Neural cell (in vitro differentiated cells): Measurements from ENCODE around the gene IFRD1. TPM values are rescaled to one million over a fixed set of nuclear protein-coding genes. Genes with fewer than 3 reads are reported as not detected.

Source experiments
- H2AFZ ChIP-seq: fragments of 200-600, 300-800 bp; sonication (generic), shearing (Covaris generic); 2 replicates; pipeline ENCODE4 v1.6.0; 2014; ENCODE audit warnings: low read depth, mild to moderate bottlenecking, antibody characterized with exemption, low read length, moderate library complexity
- H3F3A ChIP-seq: fragments of 200-600 bp; shearing (Covaris generic); 2 replicates; pipeline ENCODE4 v1.6.1; 2016; ENCODE audit warnings: mild to moderate bottlenecking, moderate library complexity, mixed read lengths, antibody characterized with exemption, low read length; ENCODE audit not compliant: insufficient read depth, poor library complexity, severe bottlenecking
- H3K27ac ChIP-seq: fragments of 200-600, 300-800 bp; sonication (generic), shearing (Covaris generic); 2 replicates; pipeline ENCODE4 v1.5.1; 2014; ENCODE audit warnings: mild to moderate bottlenecking, low read length, moderate library complexity
- H3K27me3 ChIP-seq: fragments of 300-800, 200-600 bp; sonication (generic), shearing (Covaris generic); 2 replicates; pipeline ENCODE4 v1.6.0; 2014; ENCODE audit warnings: mild to moderate bottlenecking, low read depth, low read length, moderate library complexity; ENCODE audit not compliant: insufficient read depth
- H3K36me3 ChIP-seq: fragments of 300-800, 200-600 bp; sonication (generic), shearing (Covaris generic); 2 replicates; pipeline ENCODE4 v1.5.1; 2014; ENCODE audit warnings: mild to moderate bottlenecking, antibody characterized with exemption, low read length, moderate library complexity; ENCODE audit not compliant: insufficient read depth
- H3K4me2 ChIP-seq: fragments of 300-800, 200-600 bp; sonication (generic), shearing (Covaris generic); 2 replicates; pipeline ENCODE4 v1.6.0; 2014; ENCODE audit warnings: mild to moderate bottlenecking, low read length
- H3K4me3 ChIP-seq: fragments of 300-800, 200-600 bp; sonication (generic), shearing (Covaris generic); 2 replicates; pipeline ENCODE4 v1.5.1; 2014; ENCODE audit warnings: mild to moderate bottlenecking, low read length, moderate library complexity
- H3K79me2 ChIP-seq: fragments of 200-600 bp; shearing (Covaris generic); replicated peaks from 2 replicates; pipeline ENCODE4 v1.6.0; 2014; ENCODE audit warnings: mild to moderate bottlenecking, low read length, moderate library complexity; ENCODE audit not compliant: insufficient read depth
- H3K9ac ChIP-seq: fragments of 300-800, 200-600 bp; sonication (generic), shearing (Covaris generic); 2 replicates; pipeline ENCODE4 v1.6.1; 2016; ENCODE audit warnings: mild to moderate bottlenecking, low read length, mixed read lengths
- H3K9me2 ChIP-seq: fragments of 200-600 bp; shearing (Covaris generic); 2 replicates; pipeline ENCODE4 v1.6.1; 2016; ENCODE audit warnings: mild to moderate bottlenecking, low read length, mixed read lengths; ENCODE audit not compliant: insufficient read depth
- H3K9me3 ChIP-seq: fragments of 200-600, 300-800 bp; sonication (generic), shearing (Covaris generic); 2 replicates; pipeline ENCODE4 v1.6.1; 2016; ENCODE audit warnings: mild to moderate bottlenecking, mixed run types, low read length, moderate library complexity, mixed read lengths
- H4K20me1 ChIP-seq: fragments of 200-600 bp; shearing (Covaris generic); 2 replicates; pipeline ENCODE4 v1.6.1; 2016; ENCODE audit warnings: mild to moderate bottlenecking, mixed run types; ENCODE audit not compliant: insufficient read depth
- EP300 ChIP-seq: fragments of 450-650 bp; conservative IDR thresholded peaks from 2 replicates; pipeline ENCODE4 v1.6.1; 2014; ENCODE audit warnings: antibody characterized with exemption, mild to moderate bottlenecking, moderate library complexity; ENCODE audit not compliant: poor library complexity, severe bottlenecking
- EZH2 ChIP-seq: fragments of 200-600, 300-800 bp; shearing (Covaris generic), sonication (generic); IDR thresholded peaks from 2 replicates; pipeline ENCODE4 v1.6.1; 2014; ENCODE audit warnings: antibody characterized with exemption, low read length, borderline replicate concordance, mild to moderate bottlenecking; ENCODE audit not compliant: insufficient read depth, poor library complexity, severe bottlenecking
- MXI1 ChIP-seq: fragments of 450-650 bp; conservative IDR thresholded peaks from 2 replicates; pipeline ENCODE4 v1.6.1; 2014; ENCODE audit warnings: antibody characterized with exemption, mild to moderate bottlenecking; ENCODE audit not compliant: poor library complexity, severe bottlenecking
- POLR2AphosphoS5 ChIP-seq: IDR thresholded peaks from 2 replicates; pipeline ENCODE4 v1.6.1; 2012
- RAD21 ChIP-seq: fragments of 450-650 bp; conservative IDR thresholded peaks from 2 replicates; pipeline ENCODE4 v1.6.1; 2014; ENCODE audit warnings: antibody characterized with exemption, mild to moderate bottlenecking, moderate library complexity
- SMC3 ChIP-seq: fragments of 450-650 bp; conservative IDR thresholded peaks from 2 replicates; pipeline ENCODE4 v1.6.1; 2014; ENCODE audit warnings: antibody characterized with exemption, mild to moderate bottlenecking, moderate library complexity; ENCODE audit not compliant: poor library complexity
- TAF1 ChIP-seq: IDR thresholded peaks from 2 replicates; pipeline ENCODE4 v1.6.1; 2012; ENCODE audit warnings: low read depth
- polyA plus RNA-seq: library from polyadenylated mRNA; depleted of rRNA; stranded (reverse); fragments of >200 nt; gene quantifications from 2 replicates; pipeline ENCODE4 v1.2.3, GENCODE V29; 2014
- TF ChIP-seq, protein P1 (sequence below): fragments of 450-650 bp; IDR thresholded peaks from 2 replicates; pipeline ENCODE4 v1.5.1; 2014; ENCODE audit warnings: antibody characterized with exemption, mild to moderate bottlenecking, moderate library complexity; ENCODE audit not compliant: poor library complexity, severe bottlenecking
- TF ChIP-seq, protein P2 (sequence below): IDR thresholded peaks from 2 replicates; pipeline ENCODE4 v1.6.1; 2012; ENCODE audit warnings: borderline replicate concordance

The IFRD1 gene
- polyA plus RNA-seq, 1 donor from 2014 or later, result 270 TPM

DNA sequence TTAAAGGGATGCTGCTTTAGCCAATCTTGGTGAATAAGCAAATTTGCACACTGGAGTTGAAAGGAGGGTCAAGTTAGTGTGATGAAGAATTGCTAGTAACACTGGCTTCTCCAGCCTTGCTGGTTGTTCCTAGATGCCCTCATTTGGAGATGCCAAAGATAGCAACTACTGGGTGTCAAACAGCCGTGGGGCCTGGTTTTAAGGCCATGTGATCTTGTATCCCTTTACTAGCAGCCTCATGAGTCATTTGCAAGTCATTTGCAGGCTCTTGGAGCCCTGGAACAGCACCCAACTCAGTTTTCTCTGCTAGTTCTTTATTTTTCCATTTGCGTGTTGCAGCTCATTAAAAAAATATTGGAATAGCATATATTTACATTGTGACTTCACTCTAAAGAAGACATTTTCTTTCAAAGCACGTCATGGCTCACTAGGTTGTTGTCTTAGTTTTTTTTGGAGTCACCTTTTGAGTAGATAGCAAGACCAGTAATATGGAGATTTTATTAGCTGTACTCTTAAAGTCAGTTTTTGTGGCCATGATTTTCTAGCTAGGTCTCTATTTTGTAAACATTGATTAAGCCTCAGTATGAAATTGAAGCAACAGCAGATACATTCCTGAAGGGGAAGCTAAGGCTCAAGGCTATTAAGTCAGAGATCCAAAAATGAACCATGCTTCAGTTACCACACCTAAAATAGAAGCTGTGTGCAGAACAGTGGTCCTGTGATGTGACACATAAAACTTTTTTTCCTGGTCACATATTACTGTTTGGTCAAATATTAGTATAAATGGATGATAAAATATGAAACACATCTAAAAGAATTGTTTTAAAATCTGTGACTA lies 31.8 kb downstream of the IFRD1 start:
- no peak overlapping the region for H3K4me3 ChIP-seq
- no peaks in the 10 kb centered on the region for H3K9me2 ChIP-seq
- no peak overlapping the region for H2AFZ ChIP-seq
- no peaks in the 10 kb centered on the region for H3F3A ChIP-seq
- TF ChIP-seq SMC3 (no peak), EP300 (no peak), POLR2AphosphoS5 (no peak), TAF1 (no peak), MXI1 (no peak), EZH2 (no peak), RAD21 (no peak)
- TF ChIP-seq, protein P1, sequence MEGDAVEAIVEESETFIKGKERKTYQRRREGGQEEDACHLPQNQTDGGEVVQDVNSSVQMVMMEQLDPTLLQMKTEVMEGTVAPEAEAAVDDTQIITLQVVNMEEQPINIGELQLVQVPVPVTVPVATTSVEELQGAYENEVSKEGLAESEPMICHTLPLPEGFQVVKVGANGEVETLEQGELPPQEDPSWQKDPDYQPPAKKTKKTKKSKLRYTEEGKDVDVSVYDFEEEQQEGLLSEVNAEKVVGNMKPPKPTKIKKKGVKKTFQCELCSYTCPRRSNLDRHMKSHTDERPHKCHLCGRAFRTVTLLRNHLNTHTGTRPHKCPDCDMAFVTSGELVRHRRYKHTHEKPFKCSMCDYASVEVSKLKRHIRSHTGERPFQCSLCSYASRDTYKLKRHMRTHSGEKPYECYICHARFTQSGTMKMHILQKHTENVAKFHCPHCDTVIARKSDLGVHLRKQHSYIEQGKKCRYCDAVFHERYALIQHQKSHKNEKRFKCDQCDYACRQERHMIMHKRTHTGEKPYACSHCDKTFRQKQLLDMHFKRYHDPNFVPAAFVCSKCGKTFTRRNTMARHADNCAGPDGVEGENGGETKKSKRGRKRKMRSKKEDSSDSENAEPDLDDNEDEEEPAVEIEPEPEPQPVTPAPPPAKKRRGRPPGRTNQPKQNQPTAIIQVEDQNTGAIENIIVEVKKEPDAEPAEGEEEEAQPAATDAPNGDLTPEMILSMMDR, result no peak
- TF ChIP-seq, protein P2, sequence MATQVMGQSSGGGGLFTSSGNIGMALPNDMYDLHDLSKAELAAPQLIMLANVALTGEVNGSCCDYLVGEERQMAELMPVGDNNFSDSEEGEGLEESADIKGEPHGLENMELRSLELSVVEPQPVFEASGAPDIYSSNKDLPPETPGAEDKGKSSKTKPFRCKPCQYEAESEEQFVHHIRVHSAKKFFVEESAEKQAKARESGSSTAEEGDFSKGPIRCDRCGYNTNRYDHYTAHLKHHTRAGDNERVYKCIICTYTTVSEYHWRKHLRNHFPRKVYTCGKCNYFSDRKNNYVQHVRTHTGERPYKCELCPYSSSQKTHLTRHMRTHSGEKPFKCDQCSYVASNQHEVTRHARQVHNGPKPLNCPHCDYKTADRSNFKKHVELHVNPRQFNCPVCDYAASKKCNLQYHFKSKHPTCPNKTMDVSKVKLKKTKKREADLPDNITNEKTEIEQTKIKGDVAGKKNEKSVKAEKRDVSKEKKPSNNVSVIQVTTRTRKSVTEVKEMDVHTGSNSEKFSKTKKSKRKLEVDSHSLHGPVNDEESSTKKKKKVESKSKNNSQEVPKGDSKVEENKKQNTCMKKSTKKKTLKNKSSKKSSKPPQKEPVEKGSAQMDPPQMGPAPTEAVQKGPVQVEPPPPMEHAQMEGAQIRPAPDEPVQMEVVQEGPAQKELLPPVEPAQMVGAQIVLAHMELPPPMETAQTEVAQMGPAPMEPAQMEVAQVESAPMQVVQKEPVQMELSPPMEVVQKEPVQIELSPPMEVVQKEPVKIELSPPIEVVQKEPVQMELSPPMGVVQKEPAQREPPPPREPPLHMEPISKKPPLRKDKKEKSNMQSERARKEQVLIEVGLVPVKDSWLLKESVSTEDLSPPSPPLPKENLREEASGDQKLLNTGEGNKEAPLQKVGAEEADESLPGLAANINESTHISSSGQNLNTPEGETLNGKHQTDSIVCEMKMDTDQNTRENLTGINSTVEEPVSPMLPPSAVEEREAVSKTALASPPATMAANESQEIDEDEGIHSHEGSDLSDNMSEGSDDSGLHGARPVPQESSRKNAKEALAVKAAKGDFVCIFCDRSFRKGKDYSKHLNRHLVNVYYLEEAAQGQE, result no peak
- H3K4me2 ChIP-seq, result no peak overlapping the region
- no peaks in the 10 kb centered on the region for H4K20me1 ChIP-seq
- H3K79me2 ChIP-seq, result no peaks in the 10 kb centered on the region
- H3K36me3 ChIP-seq, result no peaks in the 10 kb centered on the region
- no peak overlapping the region for H3K27ac ChIP-seq
- H3K27me3 ChIP-seq, result no peaks in the 10 kb centered on the region
- H3K9me3 ChIP-seq, result no peaks in the 10 kb centered on the region
- H3K9ac ChIP-seq, result no peak overlapping the region

DNA sequence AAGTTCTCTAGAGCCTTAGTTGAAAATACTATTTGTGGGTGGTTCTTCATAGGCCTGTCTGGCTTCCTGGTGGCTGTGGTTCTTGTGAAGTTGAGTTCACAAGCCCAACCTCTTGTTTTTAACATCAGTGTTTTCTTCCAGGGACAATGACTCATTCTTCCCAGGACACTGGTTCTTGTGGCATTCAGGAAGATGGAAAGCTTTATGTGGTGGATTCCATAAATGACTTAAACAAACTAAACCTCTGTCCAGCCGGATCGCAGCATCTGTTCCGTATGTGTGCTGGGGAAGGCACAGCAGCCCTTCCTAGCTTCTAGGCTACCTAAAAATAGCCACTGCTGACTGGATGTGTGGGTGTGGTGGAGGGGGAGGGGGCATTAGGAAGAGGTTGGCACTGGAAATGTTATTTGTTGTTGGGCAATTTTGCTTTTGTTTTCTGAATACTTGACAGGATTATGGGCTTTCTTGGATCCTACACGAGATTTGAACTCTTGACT lies 34.5 kb downstream of the IFRD1 start:
- H3K4me3 ChIP-seq, result no peak overlapping the region
- H4K20me1 ChIP-seq, result no peaks in the 10 kb centered on the region
- H3K27me3 ChIP-seq, result no peaks in the 10 kb centered on the region
- no peak overlapping the region for H3K27ac ChIP-seq
- H3K9ac ChIP-seq, result no peak overlapping the region
- TF ChIP-seq EZH2, result no peak
- TF ChIP-seq RAD21, result no peak
- TF ChIP-seq, protein P1, result no peak
- no peak for TF ChIP-seq SMC3
- no peak for TF ChIP-seq MXI1
- no peak for TF ChIP-seq TAF1
- TF ChIP-seq, protein P2, result no peak
- no peak for TF ChIP-seq POLR2AphosphoS5
- no peak for TF ChIP-seq EP300
- no peaks in the 10 kb centered on the region for H3F3A ChIP-seq
- no peaks in the 10 kb centered on the region for H3K36me3 ChIP-seq
- H3K9me2 ChIP-seq, result no peaks in the 10 kb centered on the region
- H3K79me2 ChIP-seq, result no peaks in the 10 kb centered on the region
- no peaks in the 10 kb centered on the region for H3K9me3 ChIP-seq
- H3K4me2 ChIP-seq, result no peak overlapping the region
- H2AFZ ChIP-seq, result no peak overlapping the region
